NT2/D1 (cell line): ENCODE results near the gene TMEM79.
"Not testable (repeated sequence)": the region's sequence is repeated elsewhere in the genome, so short reads cannot be mapped to it uniquely, and the experiment has no call there.

Experiments
- DNase-seq: peaks from one replicate; pipeline ENCODE4 v3.0.0-alpha.2; 2011; ENCODE audit warnings: low read depth, low spot score
- H3K27me3 ChIP-seq: 2 replicates; pipeline ENCODE4 v1.6.0; 2011; ENCODE audit warnings: mild to moderate bottlenecking; ENCODE audit not compliant: insufficient read length, insufficient read depth
- H3K36me3 ChIP-seq: 2 replicates; pipeline ENCODE4 v1.6.1; 2011; ENCODE audit warnings: mild to moderate bottlenecking, low read length, mixed read lengths; ENCODE audit not compliant: insufficient read depth, insufficient read length
- H3K4me1 ChIP-seq: 2 replicates; pipeline ENCODE4 v1.5.1; 2011; ENCODE audit not compliant: insufficient read depth, insufficient read length
- H3K4me3 ChIP-seq: 2 replicates; pipeline ENCODE4 v1.5.1; 2011; ENCODE audit warnings: low read depth; ENCODE audit not compliant: insufficient read length
- H3K9ac ChIP-seq: 2 replicates; pipeline ENCODE4 v1.6.0; 2011; ENCODE audit warnings: low read depth; ENCODE audit not compliant: insufficient read length
- H3K9me3 ChIP-seq: 2 replicates; pipeline ENCODE4 v1.5.1; 2011; ENCODE audit warnings: mild to moderate bottlenecking, low read length; ENCODE audit not compliant: insufficient read depth
- SUZ12 ChIP-seq: IDR thresholded peaks from 2 replicates; pipeline ENCODE4 v1.6.1; 2011; ENCODE audit not compliant: insufficient read length, insufficient read depth; ENCODE audit errors: extremely low read depth
- YY1 ChIP-seq: IDR thresholded peaks from 2 replicates; pipeline ENCODE4 v1.6.1; 2011; ENCODE audit not compliant: insufficient read length, insufficient read depth
- ZNF274 ChIP-seq: IDR thresholded peaks from 2 replicates; pipeline ENCODE4 v1.6.1; 2011; ENCODE audit warnings: mild to moderate bottlenecking, low read depth, low read length

Gene TMEM79

DNA sequence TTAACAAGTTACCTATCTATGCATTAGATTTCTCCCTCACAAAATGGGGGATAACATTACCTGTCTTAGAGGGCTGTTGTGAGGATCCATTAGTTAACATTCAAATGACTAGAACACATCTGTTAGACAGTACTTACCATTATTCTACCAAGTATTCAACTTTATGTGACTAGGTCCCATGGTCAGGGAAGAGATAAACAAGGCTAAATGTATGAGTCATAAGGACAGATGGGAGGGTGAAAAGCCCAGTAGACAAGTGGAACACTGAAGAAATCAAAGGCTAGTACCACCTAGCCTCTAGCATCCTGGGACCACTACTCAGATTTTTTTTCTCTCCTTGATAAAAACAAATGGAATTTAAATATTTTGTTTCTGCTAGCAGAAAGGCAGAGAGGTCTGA lies 24.0 kb downstream of the TMEM79 start:
- H3K36me3 ChIP-seq: peaks cover 92% of the 10 kb centered on the region
- DNase-seq: no peak

DNA sequence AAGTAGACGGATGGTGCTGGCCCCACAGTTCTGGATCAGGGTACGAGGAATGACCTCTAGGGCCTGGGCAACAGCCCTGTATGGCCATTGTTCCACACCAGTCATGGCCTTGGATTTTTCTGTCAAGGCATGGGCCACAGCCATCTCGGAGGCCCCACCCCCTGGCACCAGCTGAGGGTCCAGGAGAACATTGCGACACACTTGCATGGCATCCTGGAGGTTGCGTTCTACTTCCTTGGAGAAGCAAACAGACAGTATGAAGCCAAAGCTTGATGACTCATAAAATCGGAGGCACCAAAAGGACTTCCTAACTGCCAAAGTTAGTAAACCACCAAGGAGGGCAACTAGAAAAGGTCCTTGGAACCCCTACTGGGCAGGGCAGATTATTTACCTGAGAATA lies 26.8 kb downstream of the TMEM79 start:
- no peaks in the 10 kb centered on the region for H3K9me3 ChIP-seq
- peaks cover 93% of the 10 kb centered on the region for H3K36me3 ChIP-seq
- TF ChIP-seq YY1 (no peak), ZNF274 (no peak), SUZ12 (no peak)
- no peaks in the 10 kb centered on the region for H3K27me3 ChIP-seq
- H3K9ac ChIP-seq: no peak overlapping the region
- no peak overlapping the region for H3K4me3 ChIP-seq
- no peak for DNase-seq
- no peaks in the 10 kb centered on the region for H3K4me1 ChIP-seq

More for the DNA sequence above, 24.0 kb downstream of the TMEM79 start:
- TF ChIP-seq YY1 (no peak), SUZ12 (no peak), ZNF274 (no peak)
- H3K9me3 ChIP-seq: no peaks in the 10 kb centered on the region
- H3K4me3 ChIP-seq: no peak overlapping the region
- no peaks in the 10 kb centered on the region for H3K4me1 ChIP-seq
- no peak overlapping the region for H3K9ac ChIP-seq
- no peaks in the 10 kb centered on the region for H3K27me3 ChIP-seq

DNA sequence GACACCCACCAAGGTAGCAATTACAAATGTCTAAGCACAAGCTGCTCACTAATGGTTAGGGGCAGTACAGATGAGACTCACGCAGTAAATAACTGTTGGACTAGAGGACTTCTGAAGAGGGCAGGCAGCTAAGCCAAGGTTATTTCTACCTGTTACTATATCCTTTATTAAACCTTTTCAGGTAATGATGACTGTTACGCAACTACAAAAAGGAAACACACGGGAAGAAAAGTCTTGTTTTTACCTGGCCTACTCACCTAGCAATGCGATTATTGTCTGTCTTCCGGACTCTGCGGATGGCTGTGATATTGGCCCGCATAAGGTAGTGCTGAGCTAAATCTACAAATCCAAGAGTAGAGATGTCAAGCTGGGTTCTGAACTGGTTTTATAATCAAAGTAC lies 32.8 kb downstream of the TMEM79 start:
- Histone ChIP-seq H3K9ac (no peak overlapping the region), H3K36me3 (peaks cover 96% of the 10 kb centered on the region), H3K4me1 (no peaks in the 10 kb centered on the region), H3K9me3 (no peaks in the 10 kb centered on the region), H3K4me3 (no peak overlapping the region), H3K27me3 (no peaks in the 10 kb centered on the region)
- TF ChIP-seq YY1: no peak
- no peak for TF ChIP-seq SUZ12
- TF ChIP-seq ZNF274: no peak
- DNase-seq: no peak

DNA sequence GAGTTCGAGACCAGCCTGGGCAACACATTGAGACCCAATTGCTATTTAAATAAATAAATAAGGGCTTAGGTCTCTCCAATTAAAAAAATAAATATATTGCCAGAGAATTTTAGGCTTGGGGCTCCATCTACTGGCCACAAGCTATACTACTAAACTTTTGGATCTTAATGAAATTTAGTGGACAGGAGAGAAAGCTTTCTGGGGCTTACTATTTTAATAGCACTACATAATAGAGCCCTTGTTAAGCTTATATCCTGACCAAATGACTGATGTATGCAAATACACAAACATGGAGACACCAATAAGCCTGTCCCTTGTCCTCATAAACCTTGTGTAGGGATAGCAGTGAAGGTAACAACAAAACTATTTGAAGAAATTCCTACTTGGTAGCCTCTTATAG lies 35.5 kb downstream of the TMEM79 start:
- H3K36me3 ChIP-seq: peaks cover 95% of the 10 kb centered on the region

DNA sequence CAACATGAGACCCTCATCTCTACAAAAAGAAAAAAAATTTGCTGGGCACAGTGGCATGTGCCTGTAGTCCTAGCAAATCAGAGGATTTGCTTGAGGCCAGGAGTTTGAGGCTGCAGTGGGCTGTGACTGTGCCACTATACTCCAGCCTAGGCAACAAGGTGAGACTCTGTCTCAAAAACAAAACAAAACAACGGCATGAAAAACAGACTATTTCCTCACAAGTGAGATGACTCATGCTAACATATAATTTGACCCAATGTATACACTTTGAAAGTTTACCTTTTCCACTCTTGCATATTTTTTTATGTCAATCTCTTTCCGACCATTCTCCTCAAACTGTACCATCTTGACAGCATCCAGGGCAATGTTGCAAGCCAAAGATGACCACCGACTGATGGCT lies 36.4 kb downstream of the TMEM79 start:
- no peak for DNase-seq
- H3K9ac ChIP-seq: no peak overlapping the region
- no peaks in the 10 kb centered on the region for H3K27me3 ChIP-seq
- no peak overlapping the region for H3K4me3 ChIP-seq
- peaks cover 95% of the 10 kb centered on the region for H3K36me3 ChIP-seq
- H3K9me3 ChIP-seq: no peaks in the 10 kb centered on the region
- H3K4me1 ChIP-seq: no peaks in the 10 kb centered on the region
- no peak for TF ChIP-seq SUZ12
- no peak for TF ChIP-seq ZNF274
- TF ChIP-seq YY1: no peak

More for the DNA sequence above, 35.5 kb downstream of the TMEM79 start:
- TF ChIP-seq ZNF274 (no peak), SUZ12 (no peak), YY1 (no peak)
- DNase-seq: no peak
- no peak overlapping the region for H3K9ac ChIP-seq
- no peaks in the 10 kb centered on the region for H3K9me3 ChIP-seq
- no peak overlapping the region for H3K4me3 ChIP-seq
- H3K4me1 ChIP-seq: no peaks in the 10 kb centered on the region
- no peaks in the 10 kb centered on the region for H3K27me3 ChIP-seq

DNA sequence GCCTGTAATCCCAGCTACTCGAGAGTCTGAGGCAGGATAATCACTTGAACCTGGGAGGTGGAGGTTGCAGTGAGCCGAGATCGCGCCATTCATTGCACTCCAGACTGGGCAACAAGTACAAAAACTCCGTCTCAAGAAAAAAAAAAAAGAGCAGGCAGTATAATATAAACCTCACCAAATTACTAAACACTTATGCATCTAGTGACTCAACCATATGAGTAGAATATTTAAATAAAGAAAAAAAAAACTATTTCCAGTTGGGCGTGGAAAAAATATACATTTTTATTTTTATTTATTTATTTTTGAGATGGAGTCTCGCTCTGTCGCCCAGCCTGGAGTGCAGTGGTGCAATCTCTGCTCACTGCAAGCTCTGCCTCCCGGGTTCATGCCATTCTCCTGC lies 39.1 kb downstream of the TMEM79 start:
- not testable (repeated sequence) for H3K9ac ChIP-seq, H3K4me1 ChIP-seq, DNase-seq, H3K9me3 ChIP-seq, H3K4me3 ChIP-seq, H3K27me3 ChIP-seq
- H3K36me3 ChIP-seq: peaks cover 87% of the 10 kb centered on the region

DNA sequence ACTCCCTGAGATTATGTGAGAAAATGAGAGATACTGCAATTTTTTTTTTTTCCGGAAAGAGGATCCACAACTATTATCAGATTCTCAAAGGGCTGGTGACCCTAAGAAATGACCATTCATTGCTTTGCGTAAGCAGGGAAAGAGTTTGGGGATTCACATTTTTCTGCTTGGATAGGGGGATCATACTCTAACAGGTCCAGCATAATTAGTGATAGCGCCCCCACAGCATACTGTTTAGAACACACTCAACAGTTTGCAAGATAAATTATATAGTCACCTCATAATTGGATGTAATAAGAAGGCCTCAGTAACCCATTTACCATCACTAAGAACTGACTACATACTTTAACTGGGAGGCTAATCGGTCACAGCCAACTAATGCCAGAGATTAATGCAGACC lies 52.1 kb downstream of the TMEM79 start:
- peaks cover 62% of the 10 kb centered on the region for H3K36me3 ChIP-seq
- peak overlapping the region; percentile 44 for H3K9ac ChIP-seq
- no peak for TF ChIP-seq YY1
- TF ChIP-seq ZNF274: no peak
- no peak for TF ChIP-seq SUZ12
- no peaks in the 10 kb centered on the region for H3K27me3 ChIP-seq
- DNase-seq: no peak
- H3K9me3 ChIP-seq: no peaks in the 10 kb centered on the region
- peak overlapping the region; percentile 92 for H3K4me3 ChIP-seq
- no peaks in the 10 kb centered on the region for H3K4me1 ChIP-seq
